ENCODE measurements around the gene CDK5RAP2.

The CDK5RAP2 gene

DNA sequence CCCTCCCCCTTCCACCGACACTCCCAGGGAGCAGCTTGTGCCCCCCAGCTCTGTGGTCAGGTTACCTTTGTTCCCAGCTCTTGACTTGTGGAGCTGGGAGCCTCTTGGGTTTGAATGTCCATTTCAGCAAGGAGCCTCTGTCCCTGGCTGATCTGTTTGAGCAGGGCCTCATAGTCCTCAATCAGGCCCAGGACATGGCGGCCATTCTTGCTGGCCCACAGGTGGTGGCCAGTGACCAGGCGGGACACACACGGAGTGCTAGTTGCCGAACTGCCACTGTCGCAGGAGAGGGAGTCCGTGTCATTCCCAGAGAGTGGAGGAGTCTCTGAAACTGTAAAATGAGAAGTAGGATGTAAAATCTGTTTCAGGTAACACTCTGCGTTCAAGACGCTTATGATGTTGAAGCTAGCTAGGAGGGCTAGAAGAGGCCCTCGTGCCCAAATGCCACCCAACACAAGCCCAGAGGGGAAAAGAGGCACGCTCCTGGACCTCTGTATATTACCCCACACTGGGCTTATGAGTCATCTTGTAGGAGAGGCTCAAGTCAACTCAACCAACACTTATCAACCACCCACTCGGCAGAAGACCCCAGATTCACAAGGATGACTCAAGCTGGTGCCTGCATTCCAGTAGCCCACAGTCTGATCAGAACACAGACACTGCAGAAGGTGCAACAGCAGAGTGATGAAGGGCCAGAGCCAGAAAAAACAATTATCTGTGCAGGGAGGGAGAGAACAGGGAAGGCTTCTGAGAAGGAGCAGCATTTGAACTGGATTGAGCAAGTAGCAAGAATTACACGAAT lies 177.0 kb downstream of the CDK5RAP2 start:
- in situ Hi-C loops (cut with HindIII; ENCODE audit: low pct_unique_long_range_greater_than_20kb, low sequenced_read_pairs) = no loop called here
- DNase-seq (ENCODE audit: low read depth in 1 of 2, low spot score in 1 of 2) = no peak
- TF ChIP-seq JUND (IDR thresholded peaks at IDR 0.05; ENCODE audit: low read depth) = no peak

DNA sequence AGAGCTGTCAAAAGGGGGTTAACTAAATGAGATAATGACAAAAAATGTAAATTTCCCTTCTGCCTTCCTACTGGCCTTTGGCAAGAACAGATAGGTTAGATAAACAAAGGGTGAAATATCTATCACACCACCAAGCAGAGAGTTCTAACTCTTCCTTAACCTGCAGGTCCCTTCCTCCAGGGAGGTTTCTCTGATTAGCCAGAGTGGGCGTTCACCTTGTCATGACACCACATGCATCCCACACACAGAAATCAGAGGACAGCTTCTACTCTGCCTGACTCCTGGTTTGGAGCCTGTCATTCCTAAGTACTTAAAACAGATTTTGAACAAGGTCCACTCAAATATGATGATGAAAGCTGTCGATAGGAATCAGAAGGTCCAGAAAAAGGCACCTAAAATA lies 180.0 kb downstream of the CDK5RAP2 start:
- in situ Hi-C loops (cut with HindIII; ENCODE audit: low pct_unique_long_range_greater_than_20kb, low sequenced_read_pairs) = no loop called here
- no peak for DNase-seq (ENCODE audit: low read depth in 1 of 2, low spot score in 1 of 2)
- TF ChIP-seq JUND (IDR thresholded peaks at IDR 0.05; ENCODE audit: low read depth) = no peak

DNA sequence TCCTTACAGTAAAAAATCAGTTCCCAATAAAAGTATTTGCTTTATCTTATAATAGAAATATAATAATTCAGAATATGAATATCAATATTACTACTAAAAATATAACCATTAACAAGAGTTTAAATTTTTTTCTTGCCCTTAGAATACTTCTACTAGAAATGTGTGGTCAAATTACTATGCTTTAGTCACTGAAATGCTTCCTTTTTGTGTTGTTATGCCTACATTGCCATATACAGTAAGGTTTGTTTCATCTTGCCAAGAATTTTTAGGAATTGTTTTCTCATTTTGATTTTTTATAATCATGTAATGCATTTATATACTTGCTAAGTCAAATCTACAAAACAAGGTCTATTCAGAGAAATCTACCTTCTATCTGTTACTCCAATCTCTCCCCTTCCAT lies 181.7 kb downstream of the CDK5RAP2 start:
- DNase-seq (ENCODE audit: low read depth in 1 of 2, low spot score in 1 of 2) = no peak
- TF ChIP-seq JUND (IDR thresholded peaks at IDR 0.05; ENCODE audit: low read depth) = no peak
- in situ Hi-C loops (cut with HindIII; ENCODE audit: low pct_unique_long_range_greater_than_20kb, low sequenced_read_pairs) = no loop called here

DNA sequence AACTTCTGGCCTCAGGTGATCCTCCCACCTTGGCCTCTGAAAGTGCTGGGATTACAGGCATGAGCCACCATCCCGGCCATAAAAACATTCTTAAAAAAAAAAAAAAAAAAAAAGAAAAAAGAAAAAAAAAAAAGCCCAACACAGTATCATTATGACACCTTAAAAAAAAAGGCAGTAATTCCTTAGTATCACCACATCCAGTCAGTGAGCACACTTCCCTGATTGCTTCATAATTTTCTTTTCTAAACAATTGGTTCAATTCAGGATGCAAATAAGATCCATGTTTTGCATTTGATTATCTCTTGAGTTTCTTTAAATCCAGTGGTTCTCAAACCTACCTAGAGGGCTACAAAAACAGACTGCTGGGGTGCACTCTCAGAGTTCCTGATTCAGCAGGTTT lies 182.5 kb downstream of the CDK5RAP2 start:
- TF ChIP-seq JUND (IDR thresholded peaks at IDR 0.05; ENCODE audit: low read depth) = no peak
- in situ Hi-C loops (cut with HindIII; ENCODE audit: low pct_unique_long_range_greater_than_20kb, low sequenced_read_pairs) = no loop called here
- DNase-seq (ENCODE audit: low read depth in 1 of 2, low spot score in 1 of 2) = no peak

DNA sequence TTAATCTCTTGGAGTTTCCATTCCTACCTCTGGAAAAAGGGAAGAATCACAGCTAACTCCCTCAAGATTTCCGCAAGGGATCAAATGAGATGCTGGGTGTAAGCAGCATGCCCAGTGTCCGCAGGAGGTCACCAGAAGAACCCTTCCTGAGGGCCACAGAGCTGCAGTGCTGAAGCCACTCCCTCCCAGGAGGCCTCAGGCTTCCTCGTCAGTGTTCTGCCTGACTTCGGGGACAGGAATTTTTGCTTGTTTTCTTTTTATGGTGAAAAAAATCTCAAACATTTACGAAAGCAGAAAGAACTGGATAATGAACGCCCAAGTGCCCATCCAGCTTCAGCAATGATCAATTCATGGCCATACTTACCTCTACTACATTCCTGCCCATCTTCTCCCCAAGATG lies 183.0 kb downstream of the CDK5RAP2 start:
- no peak for TF ChIP-seq JUND (IDR thresholded peaks at IDR 0.05; ENCODE audit: low read depth)

DNA sequence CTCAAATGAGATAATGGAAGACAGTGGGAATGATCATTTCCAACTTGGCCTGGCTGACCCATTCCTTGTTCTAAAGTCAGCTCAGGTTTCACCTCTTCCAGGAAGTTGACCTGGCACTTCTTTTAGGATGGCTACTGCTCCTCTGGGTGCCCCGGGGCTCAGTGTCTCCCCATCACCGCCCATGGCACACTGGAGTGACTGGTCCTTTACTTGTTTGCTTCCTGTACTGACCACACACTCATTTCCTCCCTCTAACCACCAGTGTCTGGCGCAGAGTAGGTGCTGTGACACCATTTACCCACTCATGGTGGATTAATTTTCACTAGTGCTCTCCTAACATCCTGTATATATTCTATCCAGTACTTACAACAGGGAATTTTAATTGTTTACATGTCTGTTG lies 183.5 kb downstream of the CDK5RAP2 start:
- in situ Hi-C loops (cut with HindIII; ENCODE audit: low pct_unique_long_range_greater_than_20kb, low sequenced_read_pairs) = no loop called here
- DNase-seq (ENCODE audit: low read depth in 1 of 2, low spot score in 1 of 2) = no peak
- TF ChIP-seq JUND (IDR thresholded peaks at IDR 0.05; ENCODE audit: low read depth) = no peak

More for the DNA sequence above, 183.0 kb downstream of the CDK5RAP2 start:
- in situ Hi-C loops (cut with HindIII; ENCODE audit: low pct_unique_long_range_greater_than_20kb, low sequenced_read_pairs) = no loop called here
- no peak for DNase-seq (ENCODE audit: low read depth in 1 of 2, low spot score in 1 of 2)

DNA sequence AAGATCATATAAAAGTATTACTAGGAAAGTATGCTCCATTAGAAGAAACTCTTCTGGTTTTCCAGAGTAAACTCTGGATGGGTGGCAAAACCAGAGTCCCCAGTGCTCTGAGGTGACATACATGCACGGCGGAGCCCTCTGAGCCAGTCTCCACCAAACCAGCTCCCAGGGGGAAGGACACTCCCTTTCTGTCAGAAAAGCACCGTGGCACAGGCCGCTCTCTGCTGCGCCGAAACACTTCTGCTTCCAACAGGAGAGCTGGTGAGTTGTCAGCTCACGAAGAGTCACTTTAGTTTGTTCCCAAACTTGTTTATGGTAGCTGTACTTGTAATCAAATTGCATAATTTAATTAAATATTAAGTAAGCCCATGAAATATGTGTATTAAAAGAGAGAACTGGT lies 184.6 kb downstream of the CDK5RAP2 start:
- in situ Hi-C loops (cut with HindIII; ENCODE audit: low pct_unique_long_range_greater_than_20kb, low sequenced_read_pairs) = no loop called here
- TF ChIP-seq JUND (IDR thresholded peaks at IDR 0.05; ENCODE audit: low read depth) = no peak
- DNase-seq (ENCODE audit: low read depth in 1 of 2, low spot score in 1 of 2) = no peak

DNA sequence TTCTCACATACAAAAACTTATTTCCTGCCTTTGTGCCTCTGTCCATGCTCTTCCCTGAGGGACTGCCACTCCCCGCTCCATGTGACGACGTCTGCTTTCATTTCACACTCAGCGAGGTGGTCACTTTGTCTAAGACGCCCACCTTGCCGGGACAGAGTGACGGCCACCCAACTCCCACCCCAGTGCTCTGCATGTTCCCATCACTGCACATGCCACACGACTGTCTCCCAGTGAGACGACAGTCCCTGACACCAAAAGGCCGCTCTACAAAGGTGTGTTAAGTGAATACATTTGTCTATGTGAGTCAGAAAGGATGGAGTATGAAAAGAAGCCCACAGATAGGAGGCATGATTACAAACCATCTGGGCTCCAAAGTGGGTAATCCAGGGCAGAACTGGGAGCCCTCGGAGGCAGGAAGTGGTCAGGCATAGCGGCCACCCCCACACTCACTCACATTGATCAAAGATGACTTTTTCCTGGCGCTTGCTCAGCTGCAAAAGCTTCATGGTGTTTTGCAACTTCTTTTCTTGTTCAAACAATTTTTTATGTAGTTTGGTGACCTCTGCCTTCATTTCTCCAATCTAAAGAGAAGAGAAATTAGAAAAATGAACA lies 185.8 kb downstream of the CDK5RAP2 start:
- in situ Hi-C loops (cut with HindIII; ENCODE audit: low pct_unique_long_range_greater_than_20kb, low sequenced_read_pairs) = no loop called here
- no peak for DNase-seq (ENCODE audit: low read depth in 1 of 2, low spot score in 1 of 2)
- no peak for TF ChIP-seq JUND (IDR thresholded peaks at IDR 0.05; ENCODE audit: low read depth)

DNA sequence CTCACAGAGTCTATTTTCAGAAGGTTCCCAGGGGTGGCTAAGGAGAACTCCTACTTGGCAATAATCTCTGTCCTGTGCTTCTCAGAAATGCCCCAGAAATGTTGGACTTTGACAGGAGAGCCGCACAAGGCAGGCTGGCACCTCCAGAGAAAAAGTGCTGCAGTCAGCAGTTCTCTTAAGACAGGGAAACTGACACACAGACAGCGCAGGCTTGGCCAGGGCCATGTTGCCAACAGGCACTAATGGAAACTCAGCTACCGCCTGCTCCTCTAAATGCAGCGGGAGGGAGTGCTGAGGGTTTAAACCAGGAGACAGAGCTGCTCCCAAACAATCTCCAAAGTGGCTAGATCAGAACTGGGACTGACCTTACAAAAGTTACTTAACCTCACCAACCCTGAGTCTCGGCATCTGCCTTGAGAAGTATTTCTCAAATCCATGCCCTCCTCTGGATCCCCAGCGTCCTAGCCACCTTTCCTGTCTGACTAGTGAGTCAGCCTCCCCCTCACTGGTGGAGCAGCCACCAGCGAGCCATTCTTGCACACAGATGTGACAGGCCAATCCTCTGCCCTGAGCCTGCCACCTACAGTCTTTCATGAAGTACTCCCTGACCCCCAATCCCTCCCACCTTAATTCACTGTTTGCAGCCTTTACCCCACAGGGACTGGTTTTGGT lies 186.4 kb downstream of the CDK5RAP2 start:
- in situ Hi-C loops (cut with HindIII; ENCODE audit: low pct_unique_long_range_greater_than_20kb, low sequenced_read_pairs) = no loop called here
- DNase-seq (ENCODE audit: low read depth in 1 of 2, low spot score in 1 of 2) = no peak
- no peak for TF ChIP-seq JUND (IDR thresholded peaks at IDR 0.05; ENCODE audit: low read depth)

DNA sequence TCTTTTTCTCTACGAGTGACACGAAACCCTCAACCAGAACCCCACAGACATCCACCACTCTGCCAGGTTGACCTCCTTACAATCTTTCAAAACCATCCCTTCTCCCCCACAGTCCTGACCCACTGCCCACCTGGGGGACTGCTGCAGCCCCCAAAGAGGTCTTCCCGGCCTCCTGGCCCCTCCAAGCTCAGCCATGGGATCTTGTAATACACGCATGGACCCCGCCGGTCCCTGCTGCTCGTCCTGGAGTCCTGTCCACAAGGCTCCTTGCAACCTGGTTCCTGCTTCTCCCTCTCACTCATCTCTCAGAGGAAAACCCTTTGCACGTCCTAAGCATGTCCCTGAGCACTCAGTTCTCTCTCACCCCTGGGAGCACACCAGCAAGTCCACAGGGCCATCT lies 187.3 kb downstream of the CDK5RAP2 start:
- no peak for DNase-seq (ENCODE audit: low read depth in 1 of 2, low spot score in 1 of 2)
- in situ Hi-C loops (cut with HindIII; ENCODE audit: low pct_unique_long_range_greater_than_20kb, low sequenced_read_pairs) = no loop called here
- no peak for TF ChIP-seq JUND (IDR thresholded peaks at IDR 0.05; ENCODE audit: low read depth)

DNA sequence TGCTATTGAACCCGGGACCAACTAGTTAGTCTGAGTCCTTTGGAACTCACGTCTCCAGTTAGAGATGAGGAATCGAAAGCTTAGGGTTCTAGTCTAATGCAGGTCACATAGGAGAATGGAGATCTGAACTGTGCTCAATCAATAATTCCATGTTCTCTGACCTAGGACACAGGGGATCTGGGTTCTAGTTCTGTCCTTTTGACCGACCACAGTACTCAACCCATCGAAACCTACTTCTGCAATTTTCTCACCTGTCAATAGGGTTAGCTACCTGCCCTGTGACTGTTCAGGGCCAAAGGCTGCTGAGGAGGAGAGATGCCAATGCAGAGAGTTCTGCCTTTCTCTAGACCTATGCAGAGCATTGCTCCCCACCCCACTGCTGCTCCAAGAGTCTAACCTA lies 187.7 kb downstream of the CDK5RAP2 start:
- in situ Hi-C loops (cut with HindIII; ENCODE audit: low pct_unique_long_range_greater_than_20kb, low sequenced_read_pairs) = no loop called here
- TF ChIP-seq JUND (IDR thresholded peaks at IDR 0.05; ENCODE audit: low read depth) = no peak
- no peak for DNase-seq (ENCODE audit: low read depth in 1 of 2, low spot score in 1 of 2)

DNA sequence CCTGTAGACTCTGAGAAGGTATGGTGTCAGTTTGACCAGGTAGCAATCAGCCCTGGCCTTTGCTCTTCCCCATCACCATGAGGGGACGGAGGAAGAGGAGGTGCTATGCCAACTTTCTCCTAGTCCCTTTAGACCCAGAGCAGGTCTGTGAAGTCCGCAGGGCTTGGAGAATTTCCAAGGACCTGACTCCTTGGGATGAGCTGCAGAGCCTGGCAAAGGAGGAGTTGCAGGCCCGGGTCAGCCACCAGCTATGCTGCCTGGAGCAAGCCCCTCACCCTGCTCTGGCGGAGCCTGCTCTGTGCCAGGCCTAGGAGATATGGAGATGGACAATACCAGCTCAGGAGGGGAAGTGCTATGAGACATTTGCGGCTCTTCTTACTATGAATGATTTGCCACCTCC lies 188.3 kb downstream of the CDK5RAP2 start:
- in situ Hi-C loops (cut with HindIII; ENCODE audit: low pct_unique_long_range_greater_than_20kb, low sequenced_read_pairs) = no loop called here
- TF ChIP-seq JUND (IDR thresholded peaks at IDR 0.05; ENCODE audit: low read depth) = no peak

DNA sequence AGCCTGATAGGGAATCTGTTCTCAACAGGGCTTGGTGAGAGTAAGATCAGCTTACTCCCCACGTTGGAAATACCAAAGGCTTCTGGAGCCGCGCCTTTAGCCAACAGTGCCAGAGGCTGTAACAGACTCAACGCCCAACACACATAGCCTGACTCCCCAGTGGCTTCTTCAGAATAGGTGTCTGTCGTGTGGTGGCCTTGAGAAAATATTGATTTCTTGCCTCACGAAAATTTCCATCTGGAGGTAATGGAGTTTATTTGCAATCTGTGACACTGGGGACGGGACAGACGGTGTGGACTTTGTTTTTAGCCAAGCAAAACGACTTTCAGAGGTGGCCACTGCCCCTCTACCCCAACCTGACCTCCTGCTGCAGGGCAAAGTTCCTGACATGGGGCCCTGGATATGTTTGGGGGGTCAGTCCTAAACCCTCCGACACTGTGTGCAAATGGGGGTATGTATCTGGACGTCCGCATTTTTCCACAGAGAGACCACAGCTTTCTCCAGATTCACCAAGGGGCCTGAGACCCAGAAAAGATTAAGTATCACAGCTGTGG lies 189.3 kb downstream of the CDK5RAP2 start:
- DNase-seq (ENCODE audit: low read depth in 1 of 2, low spot score in 1 of 2) = no peak
- in situ Hi-C loops (cut with HindIII; ENCODE audit: low pct_unique_long_range_greater_than_20kb, low sequenced_read_pairs) = no loop called here
- no peak for TF ChIP-seq JUND (IDR thresholded peaks at IDR 0.05; ENCODE audit: low read depth)

More for the DNA sequence above, 188.3 kb downstream of the CDK5RAP2 start:
- no peak for DNase-seq (ENCODE audit: low read depth in 1 of 2, low spot score in 1 of 2)
